Measurements from ENCODE around the gene ZNF200.

DNA sequence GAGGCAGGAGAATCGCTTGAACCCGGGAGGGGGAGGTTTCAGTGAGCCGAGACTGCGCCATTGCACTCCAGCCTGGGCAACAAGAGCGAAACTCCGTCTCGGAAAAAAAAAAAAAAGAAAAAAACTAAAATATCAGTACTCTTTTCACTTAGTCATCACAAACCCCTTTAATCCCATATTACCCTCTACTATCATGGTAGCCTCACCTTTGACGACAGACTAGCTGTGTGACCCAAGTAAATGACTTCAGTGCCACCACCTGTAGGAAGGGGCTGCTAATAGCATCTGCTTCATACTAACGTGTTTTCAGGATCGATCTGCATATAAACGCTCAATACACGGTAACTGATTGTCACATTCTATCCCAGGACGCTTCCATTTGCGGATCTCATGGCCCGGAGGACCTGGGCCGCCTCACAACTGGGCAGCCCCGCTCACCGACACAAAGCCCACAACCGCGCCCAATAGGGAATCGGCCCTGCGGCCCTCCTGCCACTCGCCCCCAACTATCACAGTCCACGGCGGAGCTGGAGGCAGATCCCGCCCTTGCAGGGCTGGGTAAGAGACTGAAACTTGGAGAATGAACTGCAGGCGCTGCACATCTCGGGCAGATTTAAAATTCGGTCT is 47.3 kb upstream of the ZNF200 start:
- TF ChIP-seq, protein P1, sequence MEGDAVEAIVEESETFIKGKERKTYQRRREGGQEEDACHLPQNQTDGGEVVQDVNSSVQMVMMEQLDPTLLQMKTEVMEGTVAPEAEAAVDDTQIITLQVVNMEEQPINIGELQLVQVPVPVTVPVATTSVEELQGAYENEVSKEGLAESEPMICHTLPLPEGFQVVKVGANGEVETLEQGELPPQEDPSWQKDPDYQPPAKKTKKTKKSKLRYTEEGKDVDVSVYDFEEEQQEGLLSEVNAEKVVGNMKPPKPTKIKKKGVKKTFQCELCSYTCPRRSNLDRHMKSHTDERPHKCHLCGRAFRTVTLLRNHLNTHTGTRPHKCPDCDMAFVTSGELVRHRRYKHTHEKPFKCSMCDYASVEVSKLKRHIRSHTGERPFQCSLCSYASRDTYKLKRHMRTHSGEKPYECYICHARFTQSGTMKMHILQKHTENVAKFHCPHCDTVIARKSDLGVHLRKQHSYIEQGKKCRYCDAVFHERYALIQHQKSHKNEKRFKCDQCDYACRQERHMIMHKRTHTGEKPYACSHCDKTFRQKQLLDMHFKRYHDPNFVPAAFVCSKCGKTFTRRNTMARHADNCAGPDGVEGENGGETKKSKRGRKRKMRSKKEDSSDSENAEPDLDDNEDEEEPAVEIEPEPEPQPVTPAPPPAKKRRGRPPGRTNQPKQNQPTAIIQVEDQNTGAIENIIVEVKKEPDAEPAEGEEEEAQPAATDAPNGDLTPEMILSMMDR (IDR thresholded peaks at IDR 0.05 in 8 of 11, conservative IDR thresholded peaks at IDR 0.05 in 3 of 11), result no peak
- no peak for TF ChIP-seq POLR2AphosphoS5 (IDR thresholded peaks at IDR 0.05)
- TF ChIP-seq POLR2A (IDR thresholded peaks at IDR 0.05), result no peak
